Purkinje cell (primary cell): ENCODE results near the gene JHY. TPM values are rescaled to one million over a fixed set of nuclear protein-coding genes. Genes with fewer than 3 reads are reported as not detected.

ENCODE experiments used
- polyA plus RNA-seq: library from polyadenylated mRNA; unstranded; fragments of >200 nt; fragmentation: Nextera tagmentation; gene quantifications from 2 replicates; pipeline ENCODE4 v1.2.1, GENCODE V29; 2014

Gene JHY
- polyA plus RNA-seq, result 3.8 and 7.1 TPM in 2 replicates

DNA sequence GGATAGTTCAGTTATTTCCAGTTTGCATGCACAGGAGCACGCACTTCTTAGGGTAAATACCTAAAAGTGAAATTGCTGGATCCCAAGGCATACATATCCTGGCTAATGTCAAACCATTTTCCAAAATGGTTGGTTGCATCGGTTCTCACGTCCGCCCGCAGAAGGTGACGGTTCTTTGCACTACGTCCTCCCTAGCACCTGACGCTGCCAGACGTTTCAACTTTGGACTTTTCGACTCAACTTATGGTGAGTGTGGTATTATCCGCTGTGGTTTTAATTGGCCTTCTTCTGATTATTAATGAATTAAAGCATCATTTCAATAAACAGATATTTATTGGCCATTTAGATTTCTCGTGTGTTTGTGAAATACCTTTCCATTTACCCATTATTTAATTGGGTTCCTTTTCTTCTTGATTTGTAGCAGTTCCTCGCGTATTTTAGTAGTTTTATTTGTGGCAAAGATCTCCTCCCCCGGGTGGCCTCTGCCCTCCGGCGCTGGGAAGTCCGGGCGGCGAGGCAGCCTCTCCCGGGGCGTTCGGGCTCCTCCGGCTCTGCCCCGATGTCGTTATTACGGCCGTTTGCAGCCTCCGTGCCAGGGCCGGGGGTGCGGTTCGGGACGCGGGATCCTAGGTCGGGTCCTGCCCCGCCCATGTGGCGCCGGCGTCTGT, at the start of gene JHY:
JHY (plus strand) TSS at position 571 of the 668 bp plus-strand sequence. CDS start 3,091 bp downstream, outside the sequence.

DNA sequence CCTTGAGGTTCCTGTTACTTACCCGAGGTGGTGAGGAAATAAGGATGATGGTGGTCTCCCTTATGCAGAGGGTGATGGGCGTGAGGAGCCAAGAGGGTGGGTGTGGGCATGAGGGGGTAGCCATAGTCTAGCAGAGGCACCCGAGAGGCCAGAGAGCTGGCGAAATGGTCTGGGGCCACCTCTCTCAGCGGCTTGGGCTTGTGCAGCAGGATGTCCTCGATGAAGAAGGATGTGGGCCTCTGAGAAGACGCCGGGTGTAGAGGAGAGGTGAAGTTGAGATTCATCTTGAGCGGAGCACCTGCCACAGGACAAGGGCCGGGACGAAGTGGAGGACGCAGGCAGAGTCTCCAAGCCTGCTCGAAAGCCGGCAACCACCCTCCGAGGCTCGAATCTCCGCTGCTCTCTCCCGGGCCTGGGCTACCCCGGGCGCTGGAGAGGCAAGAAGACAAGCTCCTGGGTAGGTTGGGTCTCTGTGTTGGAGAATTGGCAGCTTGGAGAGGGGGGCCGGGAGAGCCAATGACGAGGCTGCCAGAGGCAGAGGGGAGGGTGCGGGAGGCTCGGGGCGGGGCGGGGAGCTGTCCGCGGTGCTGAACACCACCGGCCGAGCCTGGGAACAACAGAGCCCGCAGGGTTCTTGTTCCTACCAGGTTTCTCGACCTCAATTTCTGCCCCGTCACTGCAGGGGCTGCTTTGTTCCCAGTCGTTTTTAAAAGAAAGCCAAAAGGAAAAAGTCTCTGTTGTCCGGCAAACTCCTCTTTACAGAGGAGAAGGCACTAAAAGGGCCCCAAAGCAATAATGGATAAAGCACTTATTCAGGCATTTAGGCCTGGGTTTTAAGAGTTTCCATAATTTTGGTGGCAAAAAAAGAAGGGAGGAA, 99.1 kb downstream of the JHY start, which contains the start of gene BSX:
BSX (minus strand) TSS at position 447 of the 877 bp plus-strand sequence; CDS start at position 284, 163 bp downstream.

Other genes starting within 250 kb of the JHY start
- gene UBASH3B, start 227.0 kb upstream of the JHY start, polyA plus RNA-seq, result 79.7 and 88.8 TPM in 2 replicates
- 7.2 and 14.8 TPM in 2 replicates for gene CRTAM, start 44.3 kb upstream of the JHY start, polyA plus RNA-seq
- gene BSX, start 99.1 kb downstream of the JHY start, polyA plus RNA-seq, result not detected in 2 replicates
- gene HSPA8, start 179.4 kb downstream of the JHY start, polyA plus RNA-seq, result 2,353 and 2,818 TPM in 2 replicates